Muscle of leg (tissue), 11 donors: ENCODE measurements around the gene VAV2. TPM values are rescaled to one million over a fixed set of nuclear protein-coding genes. Genes with fewer than 3 reads are reported as not detected.

Experiments used
- DNase-seq: peaks from one replicate; pipeline ENCODE4 v3.0.0; 2013
- H3K27ac ChIP-seq: one replicate; pipeline ENCODE4 v1.5.1; 2013; ENCODE audit warnings: mild to moderate bottlenecking, low read length, control low read depth
- H3K27me3 ChIP-seq: one replicate; pipeline ENCODE4 v1.6.1; 2013; ENCODE audit warnings: low read length; ENCODE audit not compliant: control insufficient read depth, insufficient read depth
- H3K36me3 ChIP-seq: one replicate; pipeline ENCODE4 v1.6.1; 2013; ENCODE audit warnings: low read length; ENCODE audit not compliant: control insufficient read depth, insufficient read depth
- H3K4me1 ChIP-seq: one replicate; pipeline ENCODE4 v1.6.1; 2013; ENCODE audit warnings: low read length; ENCODE audit not compliant: control insufficient read depth, insufficient read depth
- H3K4me3 ChIP-seq: one replicate; pipeline ENCODE4 v1.5.1; 2013; ENCODE audit warnings: low read length, control low read depth
- H3K9me3 ChIP-seq: replicated peaks from 2 replicates; pipeline ENCODE4 v1.6.1; 2013; ENCODE audit warnings: low read depth, low read length; ENCODE audit not compliant: control insufficient read depth
- WGBS: methylation state at CpG from one replicate; pipeline ENCODE4 v1.1.5; 2013; ENCODE audit warnings: missing lambda C conversion rate; ENCODE audit not compliant: insufficient coverage; 5-methylcytosine and 5-hydroxymethylcytosine counted together
- polyA plus RNA-seq, 8 donors: library from polyadenylated mRNA; unstranded; fragments of 120-200 nt; gene quantifications; one replicate each; pipeline versions ENCODE4 v1.2.1 to v1.2.3, GENCODE V29; 2013; ENCODE audit warnings: inconsistent platforms in 1 of 8, low replicate concordance in 1 of 8; ENCODE audit not compliant: insufficient read length in 8 of 8, insufficient read depth in 1 of 8
- total RNA-seq: library from RNA; stranded (reverse); fragments of 120-200 nt; gene quantifications from one replicate; pipeline ENCODE4 v1.2.4, GENCODE V29; 2013

Gene VAV2
- total and polyA plus RNA-seq, 9 donors, result 7.4 to 19.1 (median 16.0) TPM

DNA sequence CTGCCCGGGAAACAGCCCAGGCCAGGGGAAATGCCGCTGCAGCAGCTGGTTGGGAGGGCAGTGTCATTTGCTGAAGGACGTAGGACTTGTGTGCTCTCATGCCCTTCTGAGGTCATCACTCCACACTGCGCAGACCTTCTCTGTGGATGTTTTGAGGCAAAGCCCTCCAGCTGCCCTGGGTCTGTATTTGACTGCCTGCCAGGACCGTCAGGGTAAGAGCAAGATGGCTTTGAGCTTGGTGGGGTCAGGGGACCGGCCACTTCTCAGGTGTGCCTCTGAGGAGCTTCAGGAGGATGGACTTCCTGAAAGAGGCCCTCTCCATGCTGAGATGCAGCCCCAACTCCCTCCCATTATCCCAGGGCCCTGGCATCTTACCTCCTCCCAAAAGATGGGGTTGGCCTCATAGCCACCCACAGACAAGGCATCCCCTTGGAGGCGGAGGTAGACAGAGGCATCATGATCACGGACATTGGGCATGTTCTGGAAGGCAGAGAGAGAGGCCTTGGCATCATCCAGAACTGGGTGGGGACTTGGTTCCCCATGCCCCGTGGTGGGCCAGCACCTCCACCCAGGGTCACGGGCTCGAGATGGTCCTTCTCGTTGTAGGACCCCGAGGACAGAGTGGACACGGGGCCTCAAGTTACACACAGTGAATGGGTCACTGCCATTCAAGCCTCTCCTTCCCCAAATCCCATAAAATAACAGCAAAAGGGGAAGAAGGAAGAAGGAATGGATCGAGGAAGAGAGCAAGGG, 273.4 kb downstream of the VAV2 start:
- Histone ChIP-seq H3K9me3 (no peaks in the 10 kb centered on the region), H3K4me1 (peaks cover 31% of the 10 kb centered on the region), H3K27ac (no peak overlapping the region), H3K4me3 (no peak overlapping the region), H3K36me3 (no peaks in the 10 kb centered on the region), H3K27me3 (peaks cover 2% of the 10 kb centered on the region)
- WGBS, result 78% methylated on average over 8 of the region's 15 CpGs
- no peak for DNase-seq

GRCh38 chr9:133717113-133718031, 274.8 kb downstream of the VAV2 start:
- 90% methylated on average over 19 of the region's 20 CpGs for WGBS

GRCh38 chr9:133716564-133717112, 275.5 kb downstream of the VAV2 start:
- WGBS, result 40% methylated on average over 6 of the region's 8 CpGs

More at GRCh38 chr9:133717113-133718031, 274.8 kb downstream of the VAV2 start:
- Histone ChIP-seq H3K27me3 (peaks cover 2% of the 10 kb centered on the region), H3K9me3 (no peaks in the 10 kb centered on the region), H3K4me3 (no peak overlapping the region), H3K27ac (no peak overlapping the region), H3K4me1 (peaks cover 43% of the 10 kb centered on the region), H3K36me3 (no peaks in the 10 kb centered on the region)
- DNase-seq, result no peak

GRCh38 chr9:133715866-133716563, 276.1 kb downstream of the VAV2 start:
- WGBS, result 51% methylated on average over 17 of the region's 21 CpGs
- H3K27ac ChIP-seq, result no peak overlapping the region
- H3K4me3 ChIP-seq, result no peak overlapping the region
- peaks cover 2% of the 10 kb centered on the region for H3K27me3 ChIP-seq
- peak; percentile 55 for DNase-seq
- H3K9me3 ChIP-seq, result no peaks in the 10 kb centered on the region
- peaks cover 56% of the 10 kb centered on the region for H3K4me1 ChIP-seq
- no peaks in the 10 kb centered on the region for H3K36me3 ChIP-seq

More at GRCh38 chr9:133716564-133717112, 275.5 kb downstream of the VAV2 start:
- no peaks in the 10 kb centered on the region for H3K9me3 ChIP-seq
- no peak overlapping the region for H3K27ac ChIP-seq
- H3K4me1 ChIP-seq, result peaks cover 50% of the 10 kb centered on the region
- H3K27me3 ChIP-seq, result peaks cover 2% of the 10 kb centered on the region
- H3K36me3 ChIP-seq, result no peaks in the 10 kb centered on the region
- no peak overlapping the region for H3K4me3 ChIP-seq
- peak; percentile 80 for DNase-seq

DNA sequence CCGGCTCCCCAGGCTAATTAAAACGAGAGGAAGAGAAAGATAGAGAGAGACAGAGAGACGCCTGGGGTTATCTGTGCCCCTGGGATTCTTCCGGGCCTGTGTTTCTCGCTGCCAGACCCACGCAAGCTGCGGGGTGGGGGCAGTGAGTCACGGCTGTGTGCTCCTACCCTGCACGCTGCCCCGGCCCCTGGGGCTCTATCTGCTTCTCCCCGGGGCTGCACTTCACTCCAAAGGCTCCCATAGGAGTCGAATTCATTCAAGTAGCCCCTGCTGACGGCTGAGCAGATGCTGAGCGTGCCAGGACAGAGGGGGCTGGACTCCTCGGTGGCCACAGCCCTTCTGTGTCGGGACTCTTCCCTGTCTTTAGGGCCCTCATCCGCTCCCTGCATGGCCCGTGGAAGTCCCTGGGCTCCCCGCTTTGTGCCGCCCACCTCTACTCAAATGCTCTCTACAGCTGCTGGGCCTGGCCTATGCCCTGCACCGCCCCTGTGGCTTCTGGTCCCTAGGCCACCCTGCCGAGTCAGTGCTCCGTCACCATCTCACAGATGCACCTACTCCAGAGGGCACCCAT, 276.7 kb downstream of the VAV2 start:
- Histone ChIP-seq H3K36me3 (no peaks in the 10 kb centered on the region), H3K4me1 (peaks cover 63% of the 10 kb centered on the region), H3K9me3 (no peaks in the 10 kb centered on the region), H3K27ac (no peak overlapping the region), H3K27me3 (peaks cover 2% of the 10 kb centered on the region), H3K4me3 (no peak overlapping the region)
- 49% methylated on average over 22 of the region's 23 CpGs for WGBS
- DNase-seq, result no peak

DNA sequence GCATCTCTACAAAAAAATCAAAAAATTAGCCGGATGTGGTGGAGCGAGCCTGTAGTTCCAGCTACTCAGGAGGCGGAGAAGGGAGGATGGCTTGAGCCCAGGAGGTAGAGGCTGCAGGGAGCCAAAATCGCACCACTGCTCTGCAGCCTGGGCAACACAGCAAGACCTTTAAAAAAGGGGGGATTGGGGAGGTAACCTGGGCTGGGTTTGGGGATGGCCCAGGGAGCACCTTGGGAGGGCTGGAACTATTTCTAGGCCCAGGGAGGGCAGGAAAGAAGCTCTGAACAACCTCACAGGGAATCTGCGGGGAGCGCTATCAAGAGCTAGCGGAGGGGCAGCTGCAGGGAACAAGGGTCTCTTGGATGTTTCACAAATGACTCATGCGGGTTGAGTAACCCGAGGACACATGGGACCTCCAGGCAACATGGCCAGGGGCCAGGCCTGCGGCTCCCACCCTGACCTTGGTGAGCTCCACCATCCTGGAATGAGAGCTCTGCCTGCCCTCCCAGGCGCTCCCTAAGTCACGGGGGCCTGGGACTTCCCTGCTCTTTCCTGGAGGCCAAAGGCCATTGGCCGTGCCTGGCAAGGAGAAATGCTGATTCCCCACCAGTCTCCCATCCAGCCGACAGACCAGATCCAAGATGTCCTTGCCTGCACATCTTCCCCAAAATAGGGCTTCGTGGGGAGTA, 277.4 kb downstream of the VAV2 start:
- Histone ChIP-seq H3K27ac (no peak overlapping the region), H3K4me1 (peaks cover 65% of the 10 kb centered on the region), H3K27me3 (peaks cover 2% of the 10 kb centered on the region), H3K4me3 (no peak overlapping the region), H3K36me3 (no peaks in the 10 kb centered on the region), H3K9me3 (no peaks in the 10 kb centered on the region)
- WGBS, result 66% methylated on average over 12 of the region's 15 CpGs
- DNase-seq, result peak; percentile 62

DNA sequence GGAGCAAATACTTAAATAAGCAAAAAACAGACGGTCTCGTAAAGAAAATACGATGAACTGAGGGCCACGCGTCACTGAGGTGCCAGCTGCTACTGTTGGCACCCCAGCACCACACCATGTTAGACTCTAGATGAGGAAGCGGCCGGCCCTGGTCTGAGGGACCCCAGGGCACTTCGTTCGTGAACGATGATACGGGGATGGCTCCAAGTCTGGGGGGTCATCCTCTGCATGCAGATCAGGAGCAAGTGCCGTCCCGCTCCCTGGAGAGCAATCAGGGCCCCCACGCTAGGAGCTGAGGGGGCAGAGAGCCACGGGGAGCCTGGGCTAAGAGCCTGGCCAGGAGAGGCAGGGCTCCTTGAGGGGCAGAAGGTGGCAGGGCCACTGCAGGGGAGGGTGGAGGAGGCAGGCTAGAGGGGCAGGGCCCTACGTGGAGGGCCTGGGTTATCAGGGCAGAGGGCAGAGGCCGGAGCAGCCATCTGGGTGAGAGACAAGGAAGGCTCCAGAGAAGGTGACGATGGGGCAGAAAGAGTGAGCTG, 278.1 kb downstream of the VAV2 start:
- Histone ChIP-seq H3K36me3 (no peaks in the 10 kb centered on the region), H3K9me3 (no peaks in the 10 kb centered on the region), H3K4me3 (no peak overlapping the region), H3K4me1 (peaks cover 67% of the 10 kb centered on the region), H3K27ac (no peak overlapping the region), H3K27me3 (peaks cover 2% of the 10 kb centered on the region)
- WGBS, result 83% methylated on average over 18 of the region's 18 CpGs
- no peak for DNase-seq

DNA sequence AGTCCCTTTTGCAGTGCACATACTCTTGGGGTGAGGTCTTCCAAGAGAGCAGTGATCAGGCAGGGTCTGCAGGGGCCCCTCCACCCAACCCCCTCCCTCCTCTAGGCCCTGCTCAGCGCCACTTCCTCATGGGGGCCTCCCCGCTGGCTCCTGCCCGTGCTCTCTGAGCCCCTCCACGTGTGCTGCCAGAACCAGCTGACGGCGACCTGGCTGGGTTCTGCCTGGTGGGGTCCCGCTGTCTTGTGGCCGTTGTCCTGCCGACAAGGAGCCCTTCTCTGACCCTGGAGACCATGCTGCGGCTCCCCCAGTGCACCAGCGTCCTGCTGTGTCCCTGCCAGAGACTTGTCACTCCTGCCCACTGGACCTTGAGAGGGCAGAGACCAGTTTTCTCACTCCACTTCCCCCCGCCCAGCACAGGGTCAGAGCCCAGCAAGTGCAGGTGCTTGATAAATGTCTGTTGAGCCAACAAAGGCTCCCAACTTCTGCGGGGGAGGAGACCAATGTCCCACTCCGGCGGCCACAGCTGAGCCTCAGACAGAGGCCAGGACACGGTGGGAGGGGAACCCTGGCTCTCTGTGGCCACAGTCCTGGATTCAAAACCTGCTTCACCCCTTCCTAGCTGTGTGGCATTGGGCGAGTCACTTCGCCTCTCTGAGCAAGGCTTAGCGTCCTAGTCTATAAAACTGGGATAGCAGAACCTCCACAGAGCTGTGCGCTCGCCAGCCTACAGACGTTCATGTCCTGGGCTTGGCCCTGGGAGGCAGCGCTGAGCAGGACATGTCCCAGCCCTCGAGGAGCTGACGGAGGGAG, 278.8 kb downstream of the VAV2 start:
- Histone ChIP-seq H3K4me1 (peaks cover 67% of the 10 kb centered on the region), H3K4me3 (no peak overlapping the region), H3K27ac (no peak overlapping the region), H3K9me3 (no peaks in the 10 kb centered on the region), H3K36me3 (no peaks in the 10 kb centered on the region), H3K27me3 (peaks cover 2% of the 10 kb centered on the region)
- DNase-seq, result no peak
- 69% methylated on average over 22 of the region's 25 CpGs for WGBS
